Osteocyte (in vitro differentiated cells): ENCODE data around the gene UBE2S. TPM values are rescaled to one million over a fixed set of nuclear protein-coding genes. Genes with fewer than 3 reads are reported as not detected.
"Not testable (repeated sequence)": the region's sequence is repeated elsewhere in the genome, so short reads cannot be mapped to it uniquely, and the experiment has no call there.

Source experiments
- DNase-seq: peaks from one replicate; pipeline ENCODE4 v3.0.0; 2021; ENCODE audit warnings: mixed read lengths; ENCODE audit not compliant: unreplicated experiment; ENCODE audit errors: extremely low spot score
- H3K27ac Mint-ChIP-seq: one replicate; pipeline ENCODE4 v1.8.0; 2021; ENCODE audit warnings: mild to moderate bottlenecking, mixed read lengths; ENCODE audit not compliant: unreplicated experiment
- H3K27me3 Mint-ChIP-seq: one replicate; pipeline ENCODE4 v1.8.0; 2021; ENCODE audit warnings: mixed read lengths; ENCODE audit not compliant: unreplicated experiment
- H3K36me3 Mint-ChIP-seq: one replicate; pipeline ENCODE4 v1.8.0; 2021; ENCODE audit warnings: mixed read lengths; ENCODE audit not compliant: unreplicated experiment
- H3K4me1 Mint-ChIP-seq: one replicate; pipeline ENCODE4 v1.8.0; 2021; ENCODE audit warnings: mixed read lengths; ENCODE audit not compliant: unreplicated experiment
- H3K4me3 Mint-ChIP-seq: one replicate; pipeline ENCODE4 v1.8.0; 2021; ENCODE audit warnings: mild to moderate bottlenecking, moderate library complexity, mixed read lengths; ENCODE audit not compliant: unreplicated experiment
- H3K9me3 Mint-ChIP-seq: one replicate; pipeline ENCODE4 v1.8.0; 2021; ENCODE audit warnings: mixed read lengths; ENCODE audit not compliant: unreplicated experiment
- CTCF ChIP-seq: fragments of 200-600 bp; sonication (generic); IDR thresholded peaks from 2 replicates; pipeline ENCODE4 v1.5.0; 2021; ENCODE audit warnings: antibody characterized with exemption, mild to moderate bottlenecking, moderate library complexity
- long read RNA-seq: library from polyadenylated mRNA; unstranded; transcript quantifications from one replicate; pipeline ENCODE4 v2.0.0, GENCODE V29; 2021
- total RNA-seq: library from RNA; stranded (reverse); gene quantifications from 2 replicates; pipeline ENCODE4 v1.2.1, GENCODE V29; 2021

UBE2S gene
- total RNA-seq, result 70.7 and 71.1 TPM in 2 replicates
- long read RNA-seq, result 0 reads

GRCh38 chr19:55407550-55407799, at the start of gene UBE2S:
Gene UBE2S, minus strand, starts transcription at chr19:55407788. Its CDS starts 199 bp downstream, at chr19:55407589.
- peaks cover 21% of the 10 kb centered on the region for H3K36me3 Mint-ChIP-seq
- peaks cover 23% of the 10 kb centered on the region for H3K4me1 Mint-ChIP-seq
- H3K4me3 Mint-ChIP-seq, result peak within 1 kb of the TSS; percentile 86
- not testable (repeated sequence) for H3K9me3 Mint-ChIP-seq, H3K27me3 Mint-ChIP-seq, DNase-seq
- peak within 1 kb of the TSS; percentile 98 for H3K27ac Mint-ChIP-seq

GRCh38 chr19:55456347-55456746, 48.8 kb upstream of the UBE2S start:
- Mint-ChIP-seq H3K4me3 (no peak overlapping the region), H3K9me3 (no peaks in the 10 kb centered on the region), H3K4me1 (peaks cover 25% of the 10 kb centered on the region), H3K36me3 (peaks cover 9% of the 10 kb centered on the region), H3K27ac (no peak overlapping the region), H3K27me3 (peaks cover 9% of the 10 kb centered on the region)
- no peak for TF ChIP-seq CTCF
- DNase-seq, result no peak

- Mint-ChIP-seq H3K27ac (no peak overlapping the region), H3K9me3 (no peaks in the 10 kb centered on the region), H3K27me3 (peaks cover 9% of the 10 kb centered on the region), H3K4me3 (no peak overlapping the region), H3K36me3 (peaks cover 9% of the 10 kb centered on the region), H3K4me1 (peaks cover 23% of the 10 kb centered on the region)
- TF ChIP-seq CTCF, result no peak
- no peak for DNase-seq
Observed at GRCh38 chr19:55455576-55456235, 48.1 kb upstream of the UBE2S start.

- H3K9me3 Mint-ChIP-seq, result no peaks in the 10 kb centered on the region
- peaks cover 9% of the 10 kb centered on the region for H3K36me3 Mint-ChIP-seq
- peak; percentile 62 for TF ChIP-seq CTCF
- DNase-seq, result no peak
- peaks cover 14% of the 10 kb centered on the region for H3K4me1 Mint-ChIP-seq
- no peak overlapping the region for H3K4me3 Mint-ChIP-seq
- no peak overlapping the region for H3K27ac Mint-ChIP-seq
- peaks cover 12% of the 10 kb centered on the region for H3K27me3 Mint-ChIP-seq
Observed at GRCh38 chr19:55454787-55455243, 47.2 kb upstream of the UBE2S start.

- no peak overlapping the region for H3K4me3 Mint-ChIP-seq
- peaks cover 12% of the 10 kb centered on the region for H3K27me3 Mint-ChIP-seq
- H3K9me3 Mint-ChIP-seq, result no peaks in the 10 kb centered on the region
- H3K36me3 Mint-ChIP-seq, result peaks cover 9% of the 10 kb centered on the region
- no peak overlapping the region for H3K27ac Mint-ChIP-seq
- H3K4me1 Mint-ChIP-seq, result peaks cover 12% of the 10 kb centered on the region
- no peak for TF ChIP-seq CTCF
- no peak for DNase-seq
Observed at GRCh38 chr19:55453511-55454260, 46.1 kb upstream of the UBE2S start.
